HG03025 (cell line): Measurements from ENCODE around the gene UVRAG.

Experiments
- ATAC-seq: cut with Tn5 transposase; IDR thresholded peaks from one replicate; pipeline ENCODE4 v1.9.1; 2021; ENCODE audit warnings: mild to moderate bottlenecking, moderate library complexity; ENCODE audit not compliant: unreplicated experiment, low FRiP score

UVRAG gene

DNA sequence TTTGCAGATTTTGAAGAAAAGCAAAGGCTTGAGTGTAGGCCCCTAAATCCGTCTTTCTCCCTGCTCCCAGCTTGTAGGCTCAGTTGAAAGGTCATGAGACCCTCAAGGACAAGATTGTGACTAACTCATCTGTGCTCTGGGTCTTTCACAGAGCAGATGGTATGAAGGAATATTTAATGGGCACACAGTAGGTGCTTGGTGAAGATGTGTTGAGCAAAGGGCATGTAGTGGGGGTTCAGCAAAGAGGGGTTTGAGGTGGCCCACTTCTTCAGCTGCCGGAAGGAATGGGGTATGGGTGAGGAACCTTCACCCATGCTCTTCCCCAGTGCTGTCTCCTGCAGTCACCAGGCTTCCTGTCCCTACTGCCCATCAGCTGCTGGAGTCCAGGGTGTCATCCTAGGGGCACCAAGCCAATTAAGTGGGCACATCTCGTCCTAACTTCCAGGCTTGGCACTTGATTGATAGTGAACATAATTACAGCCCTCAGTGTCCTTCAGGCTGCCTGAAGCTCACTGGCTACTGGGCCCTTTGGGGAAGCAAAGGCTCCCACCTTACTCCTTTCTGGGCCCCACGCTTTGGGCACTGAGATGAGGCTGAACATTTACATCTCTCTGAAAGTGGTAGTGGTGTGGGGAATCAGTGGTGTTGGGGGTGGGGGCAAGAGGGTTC is 31.5 kb upstream of the UVRAG start:
- no peak for ATAC-seq

DNA sequence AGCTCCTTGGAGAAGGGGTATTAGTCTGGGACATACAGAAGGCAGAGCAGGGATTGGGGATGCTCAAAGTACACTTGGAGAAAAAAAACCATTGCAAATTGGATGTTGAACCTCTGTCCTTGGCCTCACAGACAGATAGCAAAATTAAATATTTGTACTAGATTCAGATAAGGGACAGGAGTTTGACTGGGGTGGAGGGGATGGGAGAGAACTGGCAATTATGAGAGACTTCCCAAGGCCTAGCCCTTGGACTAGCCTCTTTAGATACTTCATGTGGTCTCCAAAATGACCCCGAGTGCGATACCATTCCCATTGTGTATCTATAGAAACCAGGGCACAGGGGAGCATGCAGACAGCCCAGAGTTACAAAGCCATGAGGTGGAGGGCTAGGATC is 30.9 kb upstream of the UVRAG start:
- ATAC-seq, result no peak

- ATAC-seq, result no peak
These were observed 30.5 kb upstream of the UVRAG start for GRCh38 chr11:75784506-75784905.

GRCh38 chr11:75785187-75785586 is 29.8 kb upstream of the UVRAG start:
- no peak for ATAC-seq

DNA sequence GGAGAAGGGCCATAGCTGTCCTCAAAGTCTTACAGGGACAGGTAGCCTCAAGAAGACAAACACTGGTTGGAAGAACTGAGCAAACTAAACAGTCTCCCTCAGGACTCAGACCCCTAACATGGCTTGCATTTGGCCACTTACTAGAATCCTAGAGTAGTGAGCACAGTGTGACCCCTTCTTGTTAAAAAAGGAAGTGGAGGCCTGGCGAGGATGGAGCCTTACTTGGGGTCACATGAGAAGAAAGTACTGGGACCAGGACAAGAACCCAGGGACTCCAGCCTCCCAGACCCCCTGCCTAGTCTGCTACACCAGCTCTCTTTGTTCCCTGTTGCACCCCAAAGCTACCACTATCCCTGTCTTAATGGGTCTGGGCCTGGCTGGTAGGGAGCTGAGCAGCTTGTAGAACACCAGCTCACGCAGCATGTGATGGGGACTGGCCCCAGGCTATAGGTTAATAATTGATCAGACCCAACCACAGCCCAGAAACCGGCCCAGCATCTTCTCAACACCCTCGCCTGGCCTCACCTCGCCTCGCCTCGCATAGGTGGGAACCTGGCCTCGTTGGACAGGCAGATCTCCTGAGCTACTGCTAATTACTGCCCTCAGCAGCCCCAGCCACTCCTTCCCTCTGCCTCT is 28.8 kb upstream of the UVRAG start:
- no peak for ATAC-seq

- no peak for ATAC-seq
These were observed 25.5 kb upstream of the UVRAG start for GRCh38 chr11:75789521-75789920.

DNA sequence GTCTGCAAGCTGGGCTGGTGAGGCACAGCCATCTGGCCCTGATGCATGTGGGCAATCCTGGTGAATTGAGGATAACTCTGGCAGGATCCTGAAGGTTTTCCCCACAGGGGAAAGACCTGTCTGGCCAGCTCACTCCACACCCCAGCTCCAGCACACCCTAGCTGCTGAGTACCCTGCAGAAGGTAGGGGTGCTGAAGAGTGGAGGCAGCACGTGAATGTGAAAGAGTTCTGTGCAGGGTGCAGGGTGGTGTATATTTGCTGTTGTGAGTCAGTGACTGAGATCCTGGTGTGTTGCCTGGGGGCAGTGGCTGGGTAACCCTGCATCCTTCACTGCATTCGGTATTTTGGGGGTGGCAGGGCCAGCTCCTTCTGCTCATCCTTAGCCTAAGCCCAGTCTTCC is 24.0 kb upstream of the UVRAG start:
- ATAC-seq, result no peak

GRCh38 chr11:75792127-75792731 is 22.8 kb upstream of the UVRAG start:
- no peak for ATAC-seq

DNA sequence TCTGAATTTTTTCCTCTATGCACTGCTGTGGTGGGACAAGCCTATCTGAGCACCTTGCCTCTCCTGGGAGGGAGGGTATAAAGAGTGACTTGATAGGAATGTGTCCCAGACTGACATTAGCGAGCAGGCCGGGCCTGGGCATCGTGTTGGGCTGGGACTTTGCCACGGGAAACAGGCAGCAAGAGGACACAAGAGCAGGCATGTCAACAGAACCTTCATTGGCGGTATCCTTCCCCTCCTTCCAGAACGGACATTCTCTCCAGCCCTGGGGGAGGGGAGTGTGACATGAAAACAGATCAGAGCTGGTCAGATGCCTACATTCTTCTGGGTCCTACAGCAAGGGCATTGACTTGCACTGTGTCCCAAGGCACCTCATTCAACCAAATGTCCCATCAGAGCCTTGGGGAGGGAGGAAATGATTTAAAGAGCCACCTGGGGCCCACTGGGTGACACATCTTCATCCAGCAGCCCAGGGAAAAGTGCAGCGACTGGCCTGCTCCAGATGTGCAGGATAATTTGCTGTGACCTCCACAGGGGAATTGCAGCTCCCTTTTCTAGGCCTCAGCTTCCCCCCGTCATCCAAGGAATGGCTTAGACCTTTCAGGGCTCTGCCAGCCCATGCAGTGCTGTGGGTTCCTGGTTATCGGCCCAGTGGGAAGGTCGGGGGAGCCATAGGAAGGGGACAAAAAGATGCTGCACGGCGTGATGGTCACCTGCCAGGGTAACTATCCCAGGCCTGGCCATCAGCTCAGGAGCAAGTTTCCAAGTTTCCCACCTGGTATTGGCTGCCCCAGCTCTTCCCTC is 21.8 kb upstream of the UVRAG start:
- ATAC-seq, result no peak

DNA sequence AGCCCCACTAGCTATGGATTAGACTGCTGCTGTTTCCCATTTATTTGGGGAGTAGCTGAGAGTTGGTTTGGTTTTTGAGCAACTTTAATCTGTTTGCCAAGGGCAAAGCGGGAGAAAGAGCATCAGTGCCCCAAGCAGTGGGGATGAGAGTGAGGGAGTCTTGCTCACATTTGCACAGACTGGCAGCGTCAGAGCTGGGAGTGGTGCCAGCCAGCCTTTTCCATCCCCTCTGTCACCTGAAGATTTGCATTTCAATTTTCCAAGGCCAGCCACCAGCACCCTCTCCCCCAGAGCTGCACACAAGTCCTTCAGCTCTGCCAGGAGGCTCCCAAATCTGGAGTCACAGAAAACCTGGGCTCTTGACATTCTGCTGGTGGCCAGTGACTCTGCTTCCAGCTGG is 21.0 kb upstream of the UVRAG start:
- no peak for ATAC-seq

- ATAC-seq, result no peak
These were observed 19.5 kb upstream of the UVRAG start for GRCh38 chr11:75795276-75796090.

DNA sequence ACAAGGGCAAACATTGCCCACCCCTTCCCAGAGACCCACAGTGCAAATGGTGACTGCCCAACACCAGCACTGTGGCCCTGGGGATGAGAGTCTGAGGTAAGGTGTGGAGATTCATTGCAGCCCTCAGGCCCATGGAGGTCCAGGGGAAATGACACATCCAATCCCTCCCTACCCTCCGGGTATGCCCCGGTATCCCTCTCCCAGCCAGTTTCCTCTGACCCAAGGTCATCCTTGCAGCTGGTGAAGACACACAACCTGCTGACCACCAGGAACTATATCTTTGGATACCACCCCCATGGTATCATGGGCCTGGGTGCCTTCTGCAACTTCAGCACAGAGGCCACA is 18.9 kb upstream of the UVRAG start:
- ATAC-seq, result no peak

GRCh38 chr11:75797116-75797515 is 17.9 kb upstream of the UVRAG start:
- no peak for ATAC-seq

DNA sequence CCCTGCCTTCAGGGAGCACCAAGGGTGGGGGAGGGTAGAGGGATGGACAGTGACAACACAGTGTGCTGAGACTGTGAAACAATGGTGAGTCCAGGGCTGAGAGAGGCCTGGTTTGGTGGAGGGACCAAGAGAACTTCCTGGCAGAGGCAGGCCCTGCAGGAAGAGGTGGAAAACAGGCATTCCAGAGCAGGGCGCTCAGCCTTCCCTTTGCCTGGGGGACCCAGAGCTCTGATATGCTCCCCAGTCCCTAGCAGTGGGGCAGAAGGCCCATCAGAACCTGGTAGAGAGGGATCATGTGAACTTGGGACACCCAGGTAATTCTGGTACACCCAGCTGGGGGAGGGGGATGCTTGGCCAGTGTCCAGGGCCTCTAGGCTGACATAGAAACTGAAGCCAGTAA is 17.2 kb upstream of the UVRAG start:
- ATAC-seq, result no peak

DNA sequence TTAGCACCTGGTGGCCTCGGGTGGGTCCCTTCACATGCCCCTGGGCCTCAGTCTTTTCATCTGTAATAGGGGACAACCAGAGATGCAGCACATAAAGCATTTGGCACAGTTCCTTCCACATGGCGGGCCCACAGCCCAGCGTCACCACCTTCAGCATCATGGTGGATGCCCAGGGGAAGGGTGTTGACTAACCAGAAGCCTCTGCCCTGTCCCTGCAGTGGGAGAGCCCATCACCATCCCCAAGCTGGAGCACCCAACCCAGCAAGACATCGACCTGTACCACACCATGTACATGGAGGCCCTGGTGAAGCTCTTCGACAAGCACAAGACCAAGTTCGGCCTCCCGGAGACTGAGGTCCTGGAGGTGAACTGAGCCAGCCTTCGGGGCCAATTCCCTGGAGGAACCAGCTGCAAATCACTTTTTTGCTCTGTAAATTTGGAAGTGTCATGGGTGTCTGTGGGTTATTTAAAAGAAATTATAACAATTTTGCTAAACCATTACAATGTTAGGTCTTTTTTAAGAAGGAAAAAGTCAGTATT is 14.8 kb upstream of the UVRAG start:
- no peak for ATAC-seq

- ATAC-seq, result no peak
These were observed 14.2 kb upstream of the UVRAG start for GRCh38 chr11:75800728-75801361.

GRCh38 chr11:75801362-75802020 is 13.5 kb upstream of the UVRAG start:
- no peak for ATAC-seq

GRCh38 chr11:75802021-75802912 is 12.7 kb upstream of the UVRAG start:
- ATAC-seq, result no peak
